ENCODE data around the gene SLC25A21.
A peak's percentile ranks its signal among the peaks of the same experiment; 100 is the strongest.

Gene SLC25A21

DNA sequence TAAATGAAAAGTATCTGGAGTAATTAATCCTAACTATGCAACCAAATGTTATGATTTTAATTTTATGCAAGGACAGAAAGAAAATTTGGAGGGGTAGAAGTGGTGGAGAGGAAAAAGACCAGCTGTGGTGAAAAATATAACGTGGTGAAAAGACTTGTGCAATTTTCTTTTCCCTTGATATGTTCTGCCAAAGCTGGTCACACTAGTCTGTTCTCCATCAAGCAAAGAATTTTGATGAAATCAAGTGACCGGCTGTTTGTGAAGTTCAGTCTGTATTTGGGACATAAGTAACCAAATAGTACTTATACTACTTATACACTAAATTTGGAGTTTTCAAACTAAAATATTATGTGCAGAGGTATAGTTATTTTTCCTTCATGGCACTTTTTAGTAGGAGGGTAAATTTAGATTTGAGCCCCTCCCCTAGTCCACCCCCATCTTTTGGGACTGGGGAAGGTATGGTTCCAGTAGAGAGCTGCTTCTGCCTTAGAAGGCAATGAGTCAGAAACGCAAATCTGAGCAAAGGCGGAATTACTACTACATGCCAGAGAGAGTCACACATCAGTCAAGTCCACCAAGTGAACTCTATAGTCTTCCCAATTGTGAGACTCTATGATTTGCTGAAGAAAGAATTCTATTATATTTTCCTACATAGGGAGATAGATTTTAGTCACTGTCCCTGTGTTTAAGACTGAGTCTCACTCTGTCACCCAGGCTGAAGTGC lies 229.7 kb downstream of the SLC25A21 start:
- no peak for ATAC-seq
- TF ChIP-seq ZFP3 (CRISPR knock-in tag; IDR thresholded peaks at IDR 0.05) = no peak
- no peak for TF ChIP-seq ZFP30 (CRISPR knock-in tag; IDR thresholded peaks at IDR 0.05)
- TF ChIP-seq TOX (CRISPR knock-in tag; IDR thresholded peaks at IDR 0.05; ENCODE audit: borderline replicate concordance) = no peak
- TF ChIP-seq ZNF8 (CRISPR knock-in tag; IDR thresholded peaks at IDR 0.05) = no peak
- TF ChIP-seq, protein P1, sequence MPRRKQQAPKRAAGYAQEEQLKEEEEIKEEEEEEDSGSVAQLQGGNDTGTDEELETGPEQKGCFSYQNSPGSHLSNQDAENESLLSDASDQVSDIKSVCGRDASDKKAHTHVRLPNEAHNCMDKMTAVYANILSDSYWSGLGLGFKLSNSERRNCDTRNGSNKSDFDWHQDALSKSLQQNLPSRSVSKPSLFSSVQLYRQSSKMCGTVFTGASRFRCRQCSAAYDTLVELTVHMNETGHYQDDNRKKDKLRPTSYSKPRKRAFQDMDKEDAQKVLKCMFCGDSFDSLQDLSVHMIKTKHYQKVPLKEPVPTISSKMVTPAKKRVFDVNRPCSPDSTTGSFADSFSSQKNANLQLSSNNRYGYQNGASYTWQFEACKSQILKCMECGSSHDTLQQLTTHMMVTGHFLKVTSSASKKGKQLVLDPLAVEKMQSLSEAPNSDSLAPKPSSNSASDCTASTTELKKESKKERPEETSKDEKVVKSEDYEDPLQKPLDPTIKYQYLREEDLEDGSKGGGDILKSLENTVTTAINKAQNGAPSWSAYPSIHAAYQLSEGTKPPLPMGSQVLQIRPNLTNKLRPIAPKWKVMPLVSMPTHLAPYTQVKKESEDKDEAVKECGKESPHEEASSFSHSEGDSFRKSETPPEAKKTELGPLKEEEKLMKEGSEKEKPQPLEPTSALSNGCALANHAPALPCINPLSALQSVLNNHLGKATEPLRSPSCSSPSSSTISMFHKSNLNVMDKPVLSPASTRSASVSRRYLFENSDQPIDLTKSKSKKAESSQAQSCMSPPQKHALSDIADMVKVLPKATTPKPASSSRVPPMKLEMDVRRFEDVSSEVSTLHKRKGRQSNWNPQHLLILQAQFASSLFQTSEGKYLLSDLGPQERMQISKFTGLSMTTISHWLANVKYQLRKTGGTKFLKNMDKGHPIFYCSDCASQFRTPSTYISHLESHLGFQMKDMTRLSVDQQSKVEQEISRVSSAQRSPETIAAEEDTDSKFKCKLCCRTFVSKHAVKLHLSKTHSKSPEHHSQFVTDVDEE (CRISPR knock-in tag; IDR thresholded peaks at IDR 0.05) = no peak
- TF ChIP-seq ESRRG (CRISPR knock-in tag; IDR thresholded peaks at IDR 0.05) = no peak
- TF ChIP-seq, protein P2, sequence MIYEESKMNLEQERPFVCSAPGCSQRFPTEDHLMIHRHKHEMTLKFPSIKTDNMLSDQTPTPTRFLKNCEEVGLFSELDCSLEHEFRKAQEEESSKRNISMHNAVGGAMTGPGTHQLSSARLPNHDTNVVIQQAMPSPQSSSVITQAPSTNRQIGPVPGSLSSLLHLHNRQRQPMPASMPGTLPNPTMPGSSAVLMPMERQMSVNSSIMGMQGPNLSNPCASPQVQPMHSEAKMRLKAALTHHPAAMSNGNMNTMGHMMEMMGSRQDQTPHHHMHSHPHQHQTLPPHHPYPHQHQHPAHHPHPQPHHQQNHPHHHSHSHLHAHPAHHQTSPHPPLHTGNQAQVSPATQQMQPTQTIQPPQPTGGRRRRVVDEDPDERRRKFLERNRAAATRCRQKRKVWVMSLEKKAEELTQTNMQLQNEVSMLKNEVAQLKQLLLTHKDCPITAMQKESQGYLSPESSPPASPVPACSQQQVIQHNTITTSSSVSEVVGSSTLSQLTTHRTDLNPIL (CRISPR knock-in tag; IDR thresholded peaks at IDR 0.05; ENCODE audit: low read depth) = no peak
- no peak for TF ChIP-seq SNAI2 (CRISPR knock-in tag; IDR thresholded peaks at IDR 0.05)
- no peak for TF ChIP-seq PPARA (CRISPR knock-in tag; IDR thresholded peaks at IDR 0.05; ENCODE audit: borderline replicate concordance)
- TF ChIP-seq ARNTL (CRISPR knock-in tag; IDR thresholded peaks at IDR 0.05; ENCODE audit: borderline replicate concordance, low read depth) = no peak
- TF ChIP-seq RARB (CRISPR knock-in tag; IDR thresholded peaks at IDR 0.05) = no peak
- TF ChIP-seq GLIS3 (CRISPR knock-in tag; IDR thresholded peaks at IDR 0.05) = no peak
- TF ChIP-seq TCF4 (CRISPR knock-in tag; IDR thresholded peaks at IDR 0.05; ENCODE audit: borderline replicate concordance) = no peak
- TF ChIP-seq ZNF565 (CRISPR knock-in tag; conservative IDR thresholded peaks at IDR 0.05; ENCODE audit: low read depth) = no peak
- no peak for TF ChIP-seq ZC3H10 (CRISPR knock-in tag; IDR thresholded peaks at IDR 0.05)
- TF ChIP-seq, protein P3, sequence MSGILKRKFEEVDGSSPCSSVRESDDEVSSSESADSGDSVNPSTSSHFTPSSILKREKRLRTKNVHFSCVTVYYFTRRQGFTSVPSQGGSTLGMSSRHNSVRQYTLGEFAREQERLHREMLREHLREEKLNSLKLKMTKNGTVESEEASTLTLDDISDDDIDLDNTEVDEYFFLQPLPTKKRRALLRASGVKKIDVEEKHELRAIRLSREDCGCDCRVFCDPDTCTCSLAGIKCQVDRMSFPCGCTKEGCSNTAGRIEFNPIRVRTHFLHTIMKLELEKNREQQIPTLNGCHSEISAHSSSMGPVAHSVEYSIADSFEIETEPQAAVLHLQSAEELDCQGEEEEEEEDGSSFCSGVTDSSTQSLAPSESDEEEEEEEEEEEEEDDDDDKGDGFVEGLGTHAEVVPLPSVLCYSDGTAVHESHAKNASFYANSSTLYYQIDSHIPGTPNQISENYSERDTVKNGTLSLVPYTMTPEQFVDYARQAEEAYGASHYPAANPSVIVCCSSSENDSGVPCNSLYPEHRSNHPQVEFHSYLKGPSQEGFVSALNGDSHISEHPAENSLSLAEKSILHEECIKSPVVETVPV (CRISPR knock-in tag; IDR thresholded peaks at IDR 0.05) = no peak
- TF ChIP-seq, protein P4, sequence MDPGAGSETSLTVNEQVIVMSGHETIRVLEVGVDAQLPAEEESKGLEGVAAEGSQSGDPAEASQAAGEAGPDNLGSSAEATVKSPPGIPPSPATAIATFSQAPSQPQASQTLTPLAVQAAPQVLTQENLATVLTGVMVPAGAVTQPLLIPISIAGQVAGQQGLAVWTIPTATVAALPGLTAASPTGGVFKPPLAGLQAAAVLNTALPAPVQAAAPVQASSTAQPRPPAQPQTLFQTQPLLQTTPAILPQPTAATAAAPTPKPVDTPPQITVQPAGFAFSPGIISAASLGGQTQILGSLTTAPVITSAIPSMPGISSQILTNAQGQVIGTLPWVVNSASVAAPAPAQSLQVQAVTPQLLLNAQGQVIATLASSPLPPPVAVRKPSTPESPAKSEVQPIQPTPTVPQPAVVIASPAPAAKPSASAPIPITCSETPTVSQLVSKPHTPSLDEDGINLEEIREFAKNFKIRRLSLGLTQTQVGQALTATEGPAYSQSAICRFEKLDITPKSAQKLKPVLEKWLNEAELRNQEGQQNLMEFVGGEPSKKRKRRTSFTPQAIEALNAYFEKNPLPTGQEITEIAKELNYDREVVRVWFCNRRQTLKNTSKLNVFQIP (CRISPR knock-in tag; IDR thresholded peaks at IDR 0.05; ENCODE audit: borderline replicate concordance, low read depth) = no peak
- no peak for TF ChIP-seq ISL1 (CRISPR knock-in tag; IDR thresholded peaks at IDR 0.05)

DNA sequence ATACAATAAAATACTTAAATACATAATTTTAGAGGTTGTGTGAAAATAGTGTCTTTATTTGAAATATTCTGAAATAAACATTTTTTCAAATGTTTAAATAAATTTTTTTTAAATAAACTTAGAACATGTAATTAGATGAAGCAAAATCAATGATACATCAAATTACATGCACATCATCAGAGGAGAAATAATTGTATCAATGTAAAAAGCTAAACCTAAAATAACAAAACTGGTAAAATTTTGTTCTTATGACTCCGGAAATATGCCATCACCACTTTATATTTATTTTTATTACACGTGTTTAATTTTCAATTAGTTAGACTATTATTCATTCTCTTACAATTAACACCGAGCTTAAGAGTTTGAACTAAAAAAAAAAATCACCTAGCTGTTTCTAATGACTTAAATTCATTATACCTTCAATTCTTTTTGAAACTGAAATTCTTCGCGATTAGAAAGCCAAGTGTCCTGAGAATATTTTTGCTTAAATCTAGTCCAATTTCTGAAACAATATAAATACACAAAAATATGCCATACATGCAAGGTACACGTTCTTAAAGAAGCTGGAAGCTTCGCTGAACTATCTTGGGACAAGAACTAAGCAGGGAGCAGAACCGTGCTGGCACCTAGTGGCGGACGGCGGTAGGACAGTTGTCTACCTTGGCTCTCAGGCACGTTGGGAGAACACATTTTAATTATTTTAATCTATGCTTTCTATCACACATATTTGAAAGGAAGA lies 230.5 kb downstream of the SLC25A21 start:
- TF ChIP-seq, protein P2 (CRISPR knock-in tag; IDR thresholded peaks at IDR 0.05; ENCODE audit: low read depth) = no peak
- TF ChIP-seq, protein P4 (CRISPR knock-in tag; IDR thresholded peaks at IDR 0.05; ENCODE audit: borderline replicate concordance, low read depth) = no peak
- TF ChIP-seq ISL1 (CRISPR knock-in tag; IDR thresholded peaks at IDR 0.05) (no peak), ZC3H10 (CRISPR knock-in tag; IDR thresholded peaks at IDR 0.05) (no peak), ZFP3 (CRISPR knock-in tag; IDR thresholded peaks at IDR 0.05) (no peak)
- ATAC-seq = peak; percentile 75
